HFFc6 (cell line): ENCODE measurements around the gene PRR22. TPM values are rescaled to one million over a fixed set of nuclear protein-coding genes. Genes with fewer than 3 reads are reported as not detected.
"Not testable (repeated sequence)": the region's sequence is repeated elsewhere in the genome, so short reads cannot be mapped to it uniquely, and the experiment has no call there.

Experiments used
- DNase-seq: peaks from one replicate; pipeline ENCODE4 v3.0.0-alpha.2; 2018
- H3K27ac Mint-ChIP-seq: 2 replicates; pipeline ENCODE4 v1.8.0; 2020; ENCODE audit warnings: mild to moderate bottlenecking, mixed read lengths
- H3K27me3 Mint-ChIP-seq: 2 replicates; pipeline ENCODE4 v1.8.0; 2021; ENCODE audit warnings: mild to moderate bottlenecking, moderate library complexity, mixed read lengths; ENCODE audit not compliant: insufficient read depth
- H3K36me3 Mint-ChIP-seq: 2 replicates; pipeline ENCODE4 v1.8.0; 2021; ENCODE audit warnings: low read depth, mixed read lengths
- H3K4me1 Mint-ChIP-seq: 2 replicates; pipeline ENCODE4 v1.8.0; 2020; ENCODE audit warnings: low read depth, mixed read lengths
- H3K4me3 Mint-ChIP-seq: 2 replicates; pipeline ENCODE4 v1.8.0; 2020; ENCODE audit warnings: mild to moderate bottlenecking, moderate library complexity, mixed read lengths
- H3K9me3 Mint-ChIP-seq: 2 replicates; pipeline ENCODE4 v1.8.0; 2020; ENCODE audit warnings: mild to moderate bottlenecking, mixed read lengths
- CTCF ChIP-seq: fragments of 200-600 bp; sonication (generic); IDR thresholded peaks from 2 replicates; pipeline ENCODE4 v1.5.0; 2021; ENCODE audit warnings: antibody characterized with exemption, mild to moderate bottlenecking
- total RNA-seq, 6 experiments: library from RNA; stranded (reverse); fragmentation: NEBNext Ultra II Directional; extraction: Animal tissue kit (Norgen Biotek cat#: 25700); gene quantifications; 2 replicates in 1 of 6; 3 replicates in 5 of 6; pipeline ENCODE4 v1.2.3, GENCODE V29; 2021

Gene PRR22
- total RNA-seq, 6 experiments from 2014 or later = 0.92 to 1.6 (median 1.4) TPM

GRCh38 chr19:5738423-5738822 is 46.1 kb downstream of the PRR22 start:
- peak; percentile 6 for DNase-seq
- H3K9me3 Mint-ChIP-seq = no peaks in the 10 kb centered on the region

GRCh38 chr19:5733172-5733571 is 51.4 kb downstream of the PRR22 start:
- H3K4me1 Mint-ChIP-seq, H3K9me3 Mint-ChIP-seq, H3K27me3 Mint-ChIP-seq, H3K4me3 Mint-ChIP-seq, H3K27ac Mint-ChIP-seq, H3K36me3 Mint-ChIP-seq, DNase-seq: not testable (repeated sequence)

More at GRCh38 chr19:5738423-5738822, 46.1 kb downstream of the PRR22 start:
- no peaks in the 10 kb centered on the region for H3K36me3 Mint-ChIP-seq
- H3K4me3 Mint-ChIP-seq = no peak overlapping the region
- no peaks in the 10 kb centered on the region for H3K4me1 Mint-ChIP-seq
- peaks cover 5% of the 10 kb centered on the region for H3K27me3 Mint-ChIP-seq
- TF ChIP-seq CTCF = no peak
- no peak overlapping the region for H3K27ac Mint-ChIP-seq

Other genes with a start within 250 kb of the PRR22 start
- under 1 TPM in 5 of 6 experiments, not detected in 1; 0.05 to 0.34 (median 0.13) TPM for gene TINCR, start 216.8 kb downstream of the PRR22 start, total RNA-seq
- 10 to 100 TPM; 30.4 to 41.8 (median 37.3) TPM for gene SAFB2, start 162.0 kb downstream of the PRR22 start, total RNA-seq
- gene SAFB, start 161.7 kb downstream of the PRR22 start, total RNA-seq = 10 to 100 TPM; 41.7 to 53.6 (median 49.3) TPM
- gene MICOS13, start 104.2 kb downstream of the PRR22 start, total RNA-seq = 10 to 100 TPM; 77.9 to 91.6 (median 80.1) TPM
- gene HSD11B1L, start 103.7 kb downstream of the PRR22 start, total RNA-seq = 1 to 10 TPM; 3.5 to 9.1 (median 4.5) TPM
- gene RPL36, start 94.5 kb downstream of the PRR22 start, total RNA-seq = 100 to 1,000 TPM; 712 to 903 (median 850) TPM
- 10 to 100 TPM; 67.9 to 86.0 (median 72.9) TPM for gene LONP1, start 64.6 kb downstream of the PRR22 start, total RNA-seq
- gene CATSPERD, start 64.1 kb downstream of the PRR22 start, total RNA-seq = not detected
- gene DUS3L, start 6.4 kb upstream of the PRR22 start, total RNA-seq = 10 to 100 TPM; 15.6 to 20.5 (median 18.3) TPM
- not detected for gene NRTN, start 20.3 kb upstream of the PRR22 start, total RNA-seq
- not detected for gene FUT6, start 55.0 kb upstream of the PRR22 start, total RNA-seq
- not detected for gene FUT3, start 66.7 kb upstream of the PRR22 start, total RNA-seq
- not detected for gene FUT5, start 85.8 kb upstream of the PRR22 start, total RNA-seq
- 100 to 1,000 TPM; 277 to 334 (median 300) TPM for gene NDUFA11, start 119.0 kb upstream of the PRR22 start, total RNA-seq
- gene VMAC, start 120.1 kb upstream of the PRR22 start, total RNA-seq = 1 to 10 TPM; 1.8 to 2.4 (median 1.9) TPM
- 1 to 10 TPM; 2.2 to 2.7 (median 2.3) TPM for gene CAPS, start 129.5 kb upstream of the PRR22 start, total RNA-seq
- 10 to 100 TPM; 57.6 to 80.9 (median 70.4) TPM for gene RANBP3, start 193.4 kb upstream of the PRR22 start, total RNA-seq